Trophoblast cell (in vitro differentiated cells and primary cell): Measurements from ENCODE around the gene IGF2R.

Source experiments
- DNase-seq, 2 donors: peaks; one replicate each; pipeline ENCODE4 v3.0.0-alpha.2; 2016
- H2AFZ ChIP-seq: 2 replicates; pipeline ENCODE4 v1.6.1; 2013; ENCODE audit warnings: low read length, moderate library complexity, mild to moderate bottlenecking; ENCODE audit not compliant: insufficient read depth, poor library complexity
- H2AK5ac ChIP-seq: 2 replicates; pipeline ENCODE4 v1.6.1; 2013; ENCODE audit warnings: mild to moderate bottlenecking, low read length
- H2BK120ac ChIP-seq: 2 replicates; pipeline ENCODE4 v1.6.1; 2013; ENCODE audit warnings: low read length, mild to moderate bottlenecking, moderate library complexity; ENCODE audit not compliant: insufficient read depth, poor library complexity
- H2BK12ac ChIP-seq: 2 replicates; pipeline ENCODE4 v1.6.1; 2013; ENCODE audit warnings: mild to moderate bottlenecking, low read length, moderate library complexity
- H2BK5ac ChIP-seq: 2 replicates; pipeline ENCODE4 v1.6.1; 2013; ENCODE audit warnings: low read length, low read depth, moderate library complexity, mild to moderate bottlenecking; ENCODE audit not compliant: poor library complexity
- H3K14ac ChIP-seq: 2 replicates; pipeline ENCODE4 v1.6.1; 2013; ENCODE audit warnings: mild to moderate bottlenecking, low read length
- H3K18ac ChIP-seq: 2 replicates; pipeline ENCODE4 v1.6.1; 2013; ENCODE audit warnings: mild to moderate bottlenecking, low read length
- H3K23ac ChIP-seq: 2 replicates; pipeline ENCODE4 v1.6.1; 2013; ENCODE audit warnings: low read length
- H3K27ac ChIP-seq: 2 replicates; pipeline ENCODE4 v1.5.1; 2013; ENCODE audit warnings: low read depth, mild to moderate bottlenecking, inconsistent platforms, low read length, moderate library complexity
- H3K27me3 ChIP-seq: 2 replicates; pipeline ENCODE4 v1.6.1; 2013; ENCODE audit warnings: inconsistent platforms, mild to moderate bottlenecking, low read length, moderate library complexity; ENCODE audit not compliant: insufficient read depth
- H3K36me3 ChIP-seq, 2 experiments: 1 replicate in 1 of 2; 2 replicates in 1 of 2; pipeline ENCODE4 v1.6.1; 2013; ENCODE audit warnings: low read length in 2 of 2, mild to moderate bottlenecking in 2 of 2, moderate library complexity in 1 of 2; ENCODE audit not compliant: insufficient read depth in 2 of 2, control insufficient read depth in 1 of 2
- H3K4ac ChIP-seq: 2 replicates; pipeline ENCODE4 v1.6.1; 2013; ENCODE audit warnings: low read depth, mild to moderate bottlenecking, low read length, moderate library complexity
- H3K4me1 ChIP-seq, 2 experiments: 1 replicate in 1 of 2; 2 replicates in 1 of 2; pipeline ENCODE4 v1.6.1; 2013; ENCODE audit warnings: low read length in 2 of 2, mild to moderate bottlenecking in 2 of 2, moderate library complexity in 1 of 2; ENCODE audit not compliant: insufficient read depth in 2 of 2, control insufficient read depth in 1 of 2
- H3K4me2 ChIP-seq: 2 replicates; pipeline ENCODE4 v1.6.1; 2013; ENCODE audit warnings: inconsistent platforms, mild to moderate bottlenecking, low read length, moderate library complexity
- H3K4me3 ChIP-seq: 2 replicates; pipeline ENCODE4 v1.5.1; 2013; ENCODE audit warnings: mild to moderate bottlenecking, low read depth, low read length, inconsistent platforms
- H3K79me1 ChIP-seq: one replicate; pipeline ENCODE4 v1.6.1; 2013; ENCODE audit warnings: low read length
- H3K79me2 ChIP-seq: 2 replicates; pipeline ENCODE4 v1.6.1; 2013; ENCODE audit warnings: low read length, mild to moderate bottlenecking; ENCODE audit not compliant: control insufficient read depth, insufficient read depth, poor library complexity
- H3K9ac ChIP-seq: 2 replicates; pipeline ENCODE4 v1.6.1; 2013; ENCODE audit warnings: mild to moderate bottlenecking, low read length
- H3K9me3 ChIP-seq: 2 replicates; pipeline ENCODE4 v1.6.1; 2013; ENCODE audit warnings: low read depth, mild to moderate bottlenecking, control low read depth, inconsistent platforms, low read length; ENCODE audit not compliant: insufficient read depth
- H4K12ac ChIP-seq: 2 replicates; pipeline ENCODE4 v1.6.1; 2013; ENCODE audit warnings: low read depth, mild to moderate bottlenecking, low read length, moderate library complexity
- H4K8ac ChIP-seq: 2 replicates; pipeline ENCODE4 v1.6.1; 2013; ENCODE audit warnings: low read depth, mild to moderate bottlenecking, low read length, moderate library complexity
- H4K91ac ChIP-seq: one replicate; pipeline ENCODE4 v1.6.1; 2013; ENCODE audit warnings: low read depth, mild to moderate bottlenecking, low read length, moderate library complexity
- WGBS: extraction: QIAGEN DNeasy Blood & Tissue Kit; methylation state at CpG from one replicate; pipeline ENCODE4 v1.1.7; 2013; ENCODE audit warnings: missing lambda C conversion rate; ENCODE audit not compliant: insufficient read length, insufficient coverage; ENCODE audit errors: extremely low coverage; 5-methylcytosine and 5-hydroxymethylcytosine counted together

IGF2R gene

DNA sequence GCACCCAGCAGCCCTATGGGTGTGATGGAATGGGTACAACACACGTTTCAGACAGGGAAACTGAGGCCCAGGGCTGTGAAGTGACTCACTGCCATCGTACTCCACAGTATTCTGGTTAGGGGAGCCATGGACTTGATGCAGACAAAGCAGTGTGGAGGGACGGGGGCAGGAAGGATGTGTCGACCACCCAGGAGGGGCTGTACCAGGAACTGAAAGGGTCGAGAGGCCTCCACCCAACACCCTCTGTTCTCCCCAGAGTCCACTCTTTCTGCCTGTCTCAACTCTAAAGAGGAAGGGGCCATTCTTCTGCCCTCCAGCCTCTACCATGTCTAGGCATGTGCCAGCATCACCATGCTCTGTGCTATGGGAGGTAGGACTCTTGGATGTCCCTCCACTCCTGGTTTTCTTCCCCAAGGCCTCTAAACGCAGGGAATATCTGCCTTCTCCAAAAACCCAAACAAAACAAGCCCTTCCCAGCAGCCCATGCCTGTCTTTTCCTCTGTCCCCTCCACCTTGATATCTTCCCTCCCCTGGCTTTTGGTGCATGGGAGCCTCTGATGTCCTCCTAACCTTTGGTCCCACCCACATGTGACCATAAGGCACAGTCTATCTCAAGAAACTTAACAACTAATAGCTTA lies 160.1 kb downstream of the IGF2R start:
- H3K18ac ChIP-seq: no peak overlapping the region
- no peak overlapping the region for H4K12ac ChIP-seq
- H2BK5ac ChIP-seq: no peak overlapping the region
- no peaks in the 10 kb centered on the region for H3K79me2 ChIP-seq
- H3K4me1 ChIP-seq: no peaks in the 10 kb centered on the region
- no peak overlapping the region for H2AK5ac ChIP-seq
- no peak overlapping the region for H3K4ac ChIP-seq
- no peaks in the 10 kb centered on the region for H3K27me3 ChIP-seq
- H3K9me3 ChIP-seq: peaks cover 2% of the 10 kb centered on the region
- no peak overlapping the region for H4K8ac ChIP-seq
- H3K4me2 ChIP-seq: no peak overlapping the region
- WGBS: no CpG with 5 or more reads among the region's 6 CpGs
- no peak overlapping the region for H3K27ac ChIP-seq
- H3K9ac ChIP-seq: no peak overlapping the region
- H3K14ac ChIP-seq: no peak overlapping the region
- H4K91ac ChIP-seq: no peak overlapping the region
- no peaks in the 10 kb centered on the region for H3K36me3 ChIP-seq
- H3K4me3 ChIP-seq: no peak overlapping the region
- no peak overlapping the region for H2BK12ac ChIP-seq
- H3K23ac ChIP-seq: no peak overlapping the region
- no peaks in the 10 kb centered on the region for H3K79me1 ChIP-seq
- H2AFZ ChIP-seq: no peak overlapping the region
- H2BK120ac ChIP-seq: no peak overlapping the region
- no peak for DNase-seq

DNA sequence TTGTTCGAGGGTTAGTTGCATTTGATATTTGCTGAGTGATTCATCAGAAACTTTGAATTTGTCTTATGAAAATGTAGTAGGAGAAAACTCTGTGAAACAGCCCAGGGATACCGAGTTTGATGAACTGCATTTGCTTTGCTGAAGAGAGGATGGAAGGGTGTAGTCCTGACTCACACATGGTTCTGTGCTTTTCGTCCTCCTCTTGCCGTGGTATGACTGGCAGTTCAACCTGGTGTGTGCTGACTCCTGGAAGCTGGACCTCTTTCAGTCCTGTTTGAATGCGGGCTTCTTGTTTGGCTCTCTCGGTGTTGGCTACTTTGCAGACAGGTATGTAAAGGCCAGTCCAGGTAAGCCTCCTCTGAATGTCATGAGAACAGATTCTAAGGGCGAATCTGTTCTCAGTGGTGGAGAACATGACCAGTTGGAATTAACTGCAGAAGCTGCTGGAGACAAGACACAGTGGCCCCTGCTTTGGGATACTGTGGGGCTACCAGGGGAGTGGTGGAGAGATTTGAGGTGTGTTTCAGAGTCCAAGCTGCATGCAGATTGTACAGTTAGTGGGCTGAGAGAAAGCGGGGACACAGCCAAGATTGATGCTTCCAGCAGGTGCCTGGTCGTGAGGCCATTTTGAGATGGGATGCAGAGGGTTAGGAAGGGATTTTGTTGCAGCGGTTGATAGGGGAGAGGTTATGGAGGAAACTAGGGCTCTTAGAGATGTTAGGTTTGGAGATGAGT lies 161.2 kb downstream of the IGF2R start:
- H3K4me1 ChIP-seq: no peaks in the 10 kb centered on the region
- H3K4me3 ChIP-seq: no peak overlapping the region
- H3K79me1 ChIP-seq: no peaks in the 10 kb centered on the region
- no peak overlapping the region for H2BK12ac ChIP-seq
- no peak overlapping the region for H3K18ac ChIP-seq
- no peak overlapping the region for H3K9ac ChIP-seq
- no peaks in the 10 kb centered on the region for H3K36me3 ChIP-seq
- no peaks in the 10 kb centered on the region for H3K79me2 ChIP-seq
- H2BK120ac ChIP-seq: no peak overlapping the region
- no peak overlapping the region for H2BK5ac ChIP-seq
- no peak overlapping the region for H3K27ac ChIP-seq
- H4K8ac ChIP-seq: no peak overlapping the region
- H3K9me3 ChIP-seq: no peaks in the 10 kb centered on the region
- H2AFZ ChIP-seq: no peak overlapping the region
- no peak overlapping the region for H4K12ac ChIP-seq
- H3K4me2 ChIP-seq: no peak overlapping the region
- no peak overlapping the region for H4K91ac ChIP-seq
- H3K23ac ChIP-seq: no peak overlapping the region
- H3K27me3 ChIP-seq: no peaks in the 10 kb centered on the region
- H2AK5ac ChIP-seq: no peak overlapping the region
- no peak for DNase-seq
- no CpG with 5 or more reads among the region's 10 CpGs for WGBS
- no peak overlapping the region for H3K4ac ChIP-seq
- H3K14ac ChIP-seq: no peak overlapping the region

DNA sequence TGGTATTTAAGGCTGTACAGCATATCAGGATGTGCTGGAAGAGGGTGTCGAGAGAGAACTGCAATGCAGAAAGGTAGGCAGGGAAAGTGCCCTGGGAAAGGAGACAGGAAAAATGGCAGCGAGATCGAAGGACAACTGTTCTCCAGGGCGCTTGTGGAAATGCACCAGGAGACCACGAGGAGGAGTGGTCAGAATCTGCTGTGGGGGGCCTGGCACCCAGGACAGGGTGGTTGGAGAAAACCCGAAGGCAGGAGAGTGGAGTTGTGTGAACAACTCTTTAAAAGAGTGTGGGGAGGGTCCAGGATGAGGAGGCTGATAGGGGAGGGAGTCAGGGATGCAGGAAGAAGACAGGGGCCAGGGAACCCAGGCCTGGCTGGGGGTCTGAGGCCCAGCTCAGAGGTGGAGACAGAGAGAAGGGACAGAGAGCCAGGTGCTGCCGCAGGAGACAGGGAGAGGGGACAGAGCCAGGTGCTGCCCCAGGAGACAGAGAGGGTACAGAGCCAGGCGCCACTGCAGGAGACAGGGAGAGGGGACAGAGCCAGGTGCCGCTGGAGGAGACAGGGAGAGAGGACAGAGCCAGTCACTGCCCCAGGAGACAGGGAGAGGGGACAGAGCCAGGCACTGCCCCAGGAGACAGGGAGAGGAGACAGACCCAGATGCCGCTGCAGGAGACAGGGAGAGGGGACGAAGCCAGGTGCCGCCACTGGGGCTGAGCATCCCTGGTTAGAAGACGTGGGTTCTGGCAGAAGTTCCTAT lies 162.0 kb downstream of the IGF2R start:
- Histone ChIP-seq H3K4me3 (no peak overlapping the region), H4K8ac (no peak overlapping the region), H3K27me3 (no peaks in the 10 kb centered on the region), H3K4me1 (no peaks in the 10 kb centered on the region), H2AK5ac (no peak overlapping the region), H3K79me1 (no peaks in the 10 kb centered on the region), H3K9me3 (no peaks in the 10 kb centered on the region), H2BK5ac (no peak overlapping the region), H3K79me2 (no peaks in the 10 kb centered on the region), H3K14ac (no peak overlapping the region), H3K18ac (no peak overlapping the region), H3K36me3 (no peaks in the 10 kb centered on the region), H3K9ac (no peak overlapping the region), H2BK120ac (no peak overlapping the region), H3K23ac (no peak overlapping the region), H3K4ac (no peak overlapping the region), H3K4me2 (no peak overlapping the region), H3K27ac (no peak overlapping the region), H4K91ac (no peak overlapping the region), H2BK12ac (no peak overlapping the region), H4K12ac (no peak overlapping the region), H2AFZ (no peak overlapping the region)
- no CpG with 5 or more reads among the region's 13 CpGs for WGBS
- DNase-seq: no peak

DNA sequence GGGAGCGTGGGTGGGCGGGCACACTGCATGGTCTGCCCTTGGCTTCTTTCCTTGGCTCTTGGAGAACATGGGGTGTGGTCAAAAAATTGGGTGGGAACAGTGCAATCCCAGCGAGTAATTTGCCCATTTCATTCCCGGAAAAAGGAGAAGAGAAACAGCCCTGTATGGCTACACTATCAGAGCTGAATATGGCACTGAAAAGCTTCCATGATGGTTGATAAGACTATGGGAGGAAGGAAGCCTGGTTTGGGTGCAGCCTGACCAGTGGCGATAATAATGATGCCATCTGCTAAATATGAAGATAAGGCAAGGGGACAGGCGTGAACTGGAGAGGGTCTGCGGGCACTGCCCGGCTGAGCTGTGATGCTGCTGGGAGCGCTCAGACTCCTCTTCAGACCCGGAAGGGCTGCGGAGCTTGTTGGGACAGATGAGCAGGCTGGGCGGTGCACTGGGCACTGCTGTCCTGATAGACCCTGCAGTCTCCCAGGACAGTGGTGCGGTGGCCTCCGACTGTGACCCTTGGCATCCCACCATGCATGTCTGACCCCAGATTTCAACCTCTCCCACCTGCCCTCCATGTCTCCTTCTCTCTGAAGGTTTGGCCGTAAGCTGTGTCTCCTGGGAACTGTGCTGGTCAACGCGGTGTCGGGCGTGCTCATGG lies 162.9 kb downstream of the IGF2R start:
- Histone ChIP-seq H3K4me2 (no peak overlapping the region), H3K4me1 (no peaks in the 10 kb centered on the region), H3K4me3 (no peak overlapping the region), H2BK5ac (no peak overlapping the region), H3K18ac (no peak overlapping the region), H3K4ac (no peak overlapping the region), H3K9me3 (no peaks in the 10 kb centered on the region), H4K91ac (no peak overlapping the region), H3K14ac (no peak overlapping the region), H4K12ac (no peak overlapping the region), H3K9ac (no peak overlapping the region), H3K23ac (no peak overlapping the region), H3K36me3 (no peaks in the 10 kb centered on the region), H2BK12ac (no peak overlapping the region), H3K27me3 (no peaks in the 10 kb centered on the region), H2AK5ac (no peak overlapping the region), H3K79me2 (no peaks in the 10 kb centered on the region), H4K8ac (no peak overlapping the region), H2AFZ (no peak overlapping the region), H3K27ac (no peak overlapping the region), H2BK120ac (no peak overlapping the region), H3K79me1 (no peaks in the 10 kb centered on the region)
- DNase-seq: no peak
- WGBS: no CpG with 5 or more reads among the region's 19 CpGs
